CD4-positive, alpha-beta memory T cell (primary cell): ENCODE results near the gene PTPN7. TPM values are rescaled to one million over a fixed set of nuclear protein-coding genes. Genes with fewer than 3 reads are reported as not detected.
"Not testable (repeated sequence)": the region's sequence is repeated elsewhere in the genome, so short reads cannot be mapped to it uniquely, and the experiment has no call there.

Source experiments
- CTCF ChIA-PET: fragments of 350-600 bp; sonication (Branson Sonifier 250); formaldehyde crosslinking; loops from one replicate; lab custom pipeline; 2021; ENCODE audit warnings: inconsistent platforms; ENCODE audit not compliant: partially characterized antibody; lab: Charles Lee
- POLR2A ChIA-PET: fragments of 350-600 bp; sonication (Branson Sonifier 250); formaldehyde crosslinking; loops from one replicate; lab custom pipeline; 2021; ENCODE audit not compliant: partially characterized antibody; lab: Charles Lee
- DNase-seq, 5 donors: peaks; one replicate each; pipeline versions ENCODE4 v3.0.0 to v3.0.0-alpha.2; 2020 to 2022; ENCODE audit warnings: mixed read lengths in 1 of 5
- H3K27ac ChIP-seq: one replicate; pipeline ENCODE4 v1.7.0; 2013; ENCODE audit warnings: low read depth, low read length
- H3K27me3 ChIP-seq: 2 replicates; pipeline ENCODE4 v1.7.0; 2013; ENCODE audit warnings: mild to moderate bottlenecking, low read length, moderate library complexity; ENCODE audit not compliant: insufficient read depth
- H3K36me3 ChIP-seq: 2 replicates; pipeline ENCODE4 v1.7.0; 2013; ENCODE audit warnings: mild to moderate bottlenecking, low read length, moderate library complexity; ENCODE audit not compliant: insufficient read depth
- H3K4me1 ChIP-seq: 2 replicates; pipeline ENCODE4 v1.7.0; 2013; ENCODE audit warnings: mild to moderate bottlenecking, low read length, moderate library complexity; ENCODE audit not compliant: insufficient read depth
- H3K4me3 ChIP-seq, 2 donors: one replicate each; pipeline ENCODE4 v1.7.0; 2013; ENCODE audit warnings: low read length in 2 of 2, mild to moderate bottlenecking in 1 of 2
- H3K9me3 ChIP-seq, 2 donors: one replicate each; pipeline ENCODE4 v1.7.0; 2013; ENCODE audit warnings: low read length in 2 of 2, control low read depth in 1 of 2; ENCODE audit not compliant: control insufficient read depth in 1 of 2
- H3K27ac Mint-ChIP-seq, 7 donors: one replicate each; pipeline ENCODE4 v1.8.0; 2020 to 2021; ENCODE audit warnings: mixed read lengths in 7 of 7, mild to moderate bottlenecking in 6 of 7, inconsistent platforms in 3 of 7, moderate library complexity in 3 of 7
- H3K27me3 Mint-ChIP-seq, 2 donors: one replicate each; pipeline ENCODE4 v1.8.0; 2020 to 2021; ENCODE audit warnings: mixed read lengths in 2 of 2
- H3K36me3 Mint-ChIP-seq, 2 donors: one replicate each; pipeline ENCODE4 v1.8.0; 2020 to 2021; ENCODE audit warnings: mixed read lengths in 2 of 2, inconsistent platforms in 1 of 2, mild to moderate bottlenecking in 1 of 2
- H3K4me1 Mint-ChIP-seq, 4 donors: one replicate each; pipeline ENCODE4 v1.8.0; 2020 to 2021; ENCODE audit warnings: mixed read lengths in 4 of 4, mild to moderate bottlenecking in 1 of 4
- H3K4me3 Mint-ChIP-seq, 8 donors: one replicate each; pipeline ENCODE4 v1.8.0; 2020 to 2021; ENCODE audit warnings: mixed read lengths in 8 of 8, mild to moderate bottlenecking in 7 of 8, moderate library complexity in 6 of 8, inconsistent platforms in 3 of 8
- H3K9me3 Mint-ChIP-seq, 8 donors: one replicate each; pipeline ENCODE4 v1.8.0; 2020 to 2021; ENCODE audit warnings: mixed read lengths in 8 of 8, mild to moderate bottlenecking in 5 of 8, inconsistent platforms in 3 of 8, moderate library complexity in 1 of 8
- intact Hi-C: fragments of 100-400 bp; cut with micrococcal nuclease; formaldehyde crosslinking; loops from one replicate; pipeline ENCODE4 v1.15.1; 2023
- polyA plus RNA-seq, 2 donors: library from polyadenylated mRNA; unstranded; fragments of 300-500 nt; fragmentation: Illumina TruSeq; gene quantifications; one replicate each; pipeline ENCODE4 v1.2.3, GENCODE V29; 2021
- total RNA-seq, 2 experiments: library from RNA; stranded (reverse); gene quantifications; one replicate each; pipeline ENCODE4 v1.2.3, GENCODE V29; 2021

PTPN7 gene
- total and polyA plus RNA-seq, 4 experiments from 2014 or later = 50.5 to 84.1 (median 68.0) TPM

DNA sequence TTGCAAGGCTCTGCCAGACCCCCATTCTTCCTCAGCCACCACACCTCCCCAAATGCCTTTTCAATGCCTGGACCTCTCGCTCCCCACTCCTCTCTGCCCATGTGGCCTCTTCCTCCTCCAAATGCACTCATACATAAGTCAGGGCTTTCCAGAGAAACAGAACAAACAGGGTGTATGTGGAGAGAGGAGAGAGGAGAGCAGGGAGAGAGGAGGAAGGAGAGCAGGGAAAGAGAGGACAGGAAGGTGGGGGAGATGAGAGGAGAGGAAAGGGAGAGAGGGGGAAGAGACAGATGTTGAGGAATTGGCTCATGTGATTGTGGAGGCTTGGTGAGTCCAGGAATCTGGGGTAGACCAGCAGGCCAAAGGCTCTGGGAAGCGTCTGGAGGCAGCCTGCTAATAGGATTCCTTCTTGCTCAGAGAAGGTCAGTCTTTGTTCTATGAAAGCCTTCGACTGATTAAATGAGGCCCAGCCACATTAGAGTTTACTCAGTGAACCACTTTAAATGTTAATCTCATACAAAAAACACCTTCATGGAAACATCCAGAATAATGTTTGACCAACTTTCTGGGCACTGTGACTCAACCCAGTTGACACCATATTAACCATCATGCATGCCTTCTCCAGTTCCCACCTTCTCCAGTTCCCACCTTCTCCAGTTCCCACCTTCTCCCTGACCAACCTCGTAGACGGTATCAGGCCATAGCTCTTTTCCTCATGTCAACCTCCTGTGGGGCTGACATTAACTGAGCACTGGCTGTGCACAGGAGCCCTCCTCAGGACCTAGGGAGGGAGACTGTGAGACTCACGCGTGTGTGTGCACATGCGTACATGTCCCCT, 21.9 kb upstream of the PTPN7 start:
- ChIA-PET POLR2A (no interaction called here), CTCF (interaction anchor here (1.1 to 1.8 kb wide), 2 partner anchors 7 to 27 kb away, joined by 3 to 5 read pairs; no protein-coding TSS in a partner anchor)
- Mint-ChIP-seq H3K4me3 (no peak overlapping the region), H3K36me3 (no peaks in the 10 kb centered on the region), H3K9me3 (no peaks in the 10 kb centered on the region), H3K27ac (no peak overlapping the region), H3K4me1 (peaks cover 9 to 16% (median 13%) of the 10 kb centered on the region in 4 donors), H3K27me3 (peaks cover 4 to 6% of the 10 kb centered on the region in 2 donors)
- Histone ChIP-seq H3K27me3 (no peaks in the 10 kb centered on the region), H3K4me1 (peaks cover 5% of the 10 kb centered on the region), H3K27ac (no peak overlapping the region), H3K9me3 (no peaks in the 10 kb centered on the region), H3K4me3 (no peak overlapping the region), H3K36me3 (no peaks in the 10 kb centered on the region)
- intact Hi-C loops = no loop called here
- no peak for DNase-seq

DNA sequence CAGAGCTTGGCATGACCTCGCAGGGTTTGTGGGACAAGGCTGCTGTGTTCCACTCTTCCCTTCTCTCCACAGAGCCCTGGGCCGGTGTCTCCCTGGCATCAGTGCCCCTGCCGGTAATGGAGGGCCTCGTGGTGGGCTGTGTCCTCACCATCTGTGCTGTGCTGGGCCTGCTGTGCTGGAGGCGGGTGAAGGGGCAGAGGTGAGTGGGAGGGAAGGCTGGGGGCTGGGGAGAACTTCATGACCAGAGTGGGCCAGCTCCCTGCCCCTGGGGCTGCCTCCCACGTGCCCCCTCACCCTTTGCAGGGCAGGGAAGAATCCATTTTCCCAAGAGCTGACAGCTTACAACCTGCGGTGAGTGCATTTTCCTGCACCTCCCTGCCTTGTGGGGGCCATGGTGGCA, 21.2 kb upstream of the PTPN7 start:
- Histone ChIP-seq H3K4me3 (no peak overlapping the region), H3K9me3 (no peaks in the 10 kb centered on the region), H3K27ac (no peak overlapping the region), H3K27me3 (no peaks in the 10 kb centered on the region), H3K4me1 (peaks cover 5% of the 10 kb centered on the region), H3K36me3 (no peaks in the 10 kb centered on the region)
- no peak for DNase-seq
- Mint-ChIP-seq H3K9me3 (no peaks in the 10 kb centered on the region), H3K27me3 (peaks cover 3 to 6% of the 10 kb centered on the region in 2 donors), H3K4me3 (no peak overlapping the region), H3K36me3 (no peaks in the 10 kb centered on the region), H3K27ac (no peak overlapping the region), H3K4me1 (peaks cover 9 to 16% (median 12%) of the 10 kb centered on the region in 4 donors)
- POLR2A ChIA-PET = no interaction called here
- intact Hi-C loops = no loop called here
- CTCF ChIA-PET = interaction anchor here (1.1 to 2.6 kb wide), 4 partner anchors 8 to 27 kb away, joined by 3 to 11 read pairs (median 6); partner anchors contain the start of genes LGR6 and PTPN7

GRCh38 chr1:202180751-202181139, 20.3 kb upstream of the PTPN7 start:
- POLR2A ChIA-PET, intact Hi-C loops, H3K4me1 ChIP-seq, H3K27ac ChIP-seq, H3K27ac Mint-ChIP-seq, DNase-seq, H3K36me3 Mint-ChIP-seq, H3K27me3 Mint-ChIP-seq, H3K9me3 Mint-ChIP-seq, H3K9me3 ChIP-seq, H3K4me3 Mint-ChIP-seq, H3K27me3 ChIP-seq, H3K4me3 ChIP-seq, H3K36me3 ChIP-seq: not testable (repeated sequence)
- CTCF ChIA-PET = interaction anchor here (1.2 to 2.6 kb wide), 4 partner anchors 9 to 45 kb away, joined by 4 to 11 read pairs (median 6); partner anchors contain the start of genes LGR6 and PTPN7
- H3K4me1 Mint-ChIP-seq = peaks cover 9 to 16% (median 12%) of the 10 kb centered on the region in 4 donors

DNA sequence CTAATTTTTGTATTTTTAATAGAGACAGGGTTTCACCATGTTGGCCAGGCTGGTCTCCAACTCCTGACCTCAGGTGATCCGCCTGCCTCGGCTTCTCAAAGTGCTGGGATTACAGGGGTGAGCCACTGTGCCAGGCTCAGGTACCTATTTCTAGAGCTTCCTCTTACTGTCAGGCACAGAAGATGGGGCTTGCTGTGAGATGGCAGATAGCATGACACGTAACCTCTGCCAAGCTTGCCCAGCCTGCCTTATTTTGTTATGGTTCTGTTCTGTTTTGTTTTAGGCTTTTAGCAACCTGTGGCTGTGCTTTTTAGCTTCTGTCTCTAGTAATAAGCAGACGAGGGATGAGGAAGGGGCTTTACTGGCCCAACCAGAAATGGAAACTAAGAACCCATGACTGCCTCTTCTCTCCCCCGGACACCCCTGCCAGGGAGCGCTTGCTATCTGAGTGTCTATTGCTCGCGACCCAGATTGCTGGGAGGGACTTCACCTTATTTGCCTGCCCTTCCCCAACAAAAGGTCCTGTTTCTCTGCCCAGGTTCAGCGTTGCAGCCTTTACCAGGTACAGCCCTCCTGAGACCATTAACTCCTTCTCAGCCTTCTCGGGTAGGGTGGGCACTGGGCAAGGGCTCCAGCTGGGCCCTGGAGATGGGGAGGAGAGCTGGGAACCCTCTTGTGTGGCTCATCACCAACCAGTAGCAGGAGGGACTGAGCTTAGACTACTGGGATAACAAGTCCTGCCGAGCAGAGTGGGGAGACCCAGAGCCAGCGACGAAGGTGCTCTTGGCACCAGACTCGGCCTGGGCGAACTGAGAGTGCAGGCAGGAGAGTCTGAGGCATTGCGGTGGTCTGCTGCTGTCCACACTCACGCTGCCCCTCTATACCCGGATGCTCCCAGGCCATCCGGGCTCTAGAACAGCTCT, 19.7 kb upstream of the PTPN7 start:
- Mint-ChIP-seq H3K27ac (peak overlapping the region in 1 of 7 donors; percentile 37), H3K4me3 (no peak overlapping the region), H3K4me1 (peaks cover 9 to 16% (median 12%) of the 10 kb centered on the region in 4 donors), H3K9me3 (no peaks in the 10 kb centered on the region), H3K36me3 (no peaks in the 10 kb centered on the region), H3K27me3 (peaks cover 3 to 5% of the 10 kb centered on the region in 2 donors)
- no peak overlapping the region for H3K27ac ChIP-seq
- H3K27me3 ChIP-seq = no peaks in the 10 kb centered on the region
- intact Hi-C loops = no loop called here
- H3K4me3 ChIP-seq = no peak overlapping the region
- CTCF ChIA-PET = interaction anchor here (0.9 to 2.6 kb wide), 7 partner anchors 9 to 162 kb away, joined by 3 to 11 read pairs (median 4); partner anchors contain the start of genes LGR6, PTPN7 and UBE2T
- POLR2A ChIA-PET = no interaction called here
- no peak for DNase-seq
- no peaks in the 10 kb centered on the region for H3K36me3 ChIP-seq
- peaks cover 5% of the 10 kb centered on the region for H3K4me1 ChIP-seq
- no peaks in the 10 kb centered on the region for H3K9me3 ChIP-seq

- Mint-ChIP-seq H3K27ac (peak overlapping the region in 1 of 7 donors; percentile 59), H3K9me3 (no peaks in the 10 kb centered on the region), H3K4me3 (no peak overlapping the region), H3K27me3 (peaks cover 0 to 2% of the 10 kb centered on the region in 2 donors), H3K4me1 (no peaks in the 10 kb centered on the region), H3K36me3 (no peaks in the 10 kb centered on the region)
- no peak overlapping the region for H3K27ac ChIP-seq
- no peaks in the 10 kb centered on the region for H3K27me3 ChIP-seq
- no peaks in the 10 kb centered on the region for H3K9me3 ChIP-seq
- no peaks in the 10 kb centered on the region for H3K4me1 ChIP-seq
- POLR2A ChIA-PET = no interaction called here
- no peaks in the 10 kb centered on the region for H3K36me3 ChIP-seq
- no peak overlapping the region for H3K4me3 ChIP-seq
- CTCF ChIA-PET = interaction anchor here (0.9 to 1.4 kb wide), 2 partner anchors 8 to 42 kb away, joined by 3 to 4 read pairs; no protein-coding TSS in a partner anchor
- DNase-seq = no peak
- intact Hi-C loops = no loop called here
These were observed 16.8 kb upstream of the PTPN7 start for GRCh38 chr1:202176949-202177927.

- ChIA-PET CTCF (interaction anchor here (0.6 to 1.3 kb wide), 4 partner anchors 9 to 16 kb away, joined by 3 to 6 read pairs (median 4); partner anchors contain the start of gene PTPN7), POLR2A (interaction anchor here (1.1 to 1.2 kb wide), 2 partner anchors 12 to 30 kb away, joined by 3 to 4 read pairs; partner anchors contain the start of gene ARL8A)
- Mint-ChIP-seq H3K27ac (no peak overlapping the region), H3K27me3 (no peaks in the 10 kb centered on the region), H3K36me3 (no peaks in the 10 kb centered on the region), H3K4me1 (peaks cover 0 to 15% (median 6%) of the 10 kb centered on the region in 4 donors), H3K4me3 (no peak overlapping the region), H3K9me3 (no peaks in the 10 kb centered on the region)
- peaks cover 5% of the 10 kb centered on the region for H3K4me1 ChIP-seq
- no peaks in the 10 kb centered on the region for H3K27me3 ChIP-seq
- H3K27ac ChIP-seq = no peak overlapping the region
- no peak overlapping the region for H3K4me3 ChIP-seq
- no peak for DNase-seq
- H3K9me3 ChIP-seq = no peaks in the 10 kb centered on the region
- H3K36me3 ChIP-seq = no peaks in the 10 kb centered on the region
- intact Hi-C loops = no loop called here
These were observed 13.6 kb upstream of the PTPN7 start for GRCh38 chr1:202173993-202174392.
